HEK293 (cell line): Measurements from ENCODE around the gene VSTM2A.

Experiments used
- CTCF ChIA-PET: fragments of 350-600 bp; formaldehyde crosslinking; extraction: SDS; loops from one replicate; lab custom pipeline; 2021; ENCODE audit warnings: antibody characterized with exemption; lab: Yijun Ruan, JAX
- POLR2A ChIA-PET: fragments of 300-600 bp; formaldehyde crosslinking; extraction: SDS; loops from one replicate; lab custom pipeline; 2020; ENCODE audit warnings: antibody characterized with exemption, inconsistent platforms; lab: Yijun Ruan, JAX
- H3K27ac ChIP-seq: fragments of 200-500 bp; sonication (Bioruptor generic); 2 replicates; pipeline ENCODE4 v1.5.1; 2014; ENCODE audit warnings: low read depth, low read length, control low read depth, inconsistent platforms; ENCODE audit errors: extremely low read depth
- H3K36me3 ChIP-seq, 2 experiments: fragments of 200-500 bp in 1 of 2; sonication (Bioruptor generic) in 1 of 2; 1 replicate in 1 of 2; 2 replicates in 1 of 2; pipeline ENCODE4 v1.5.1; 2014 to 2017; ENCODE audit warnings: inconsistent platforms in 2 of 2, low read length in 2 of 2; ENCODE audit not compliant: control insufficient read depth in 2 of 2, insufficient read depth in 1 of 2
- H3K4me1 ChIP-seq: fragments of 200-500 bp; sonication (Bioruptor generic); 2 replicates; pipeline ENCODE4 v1.5.1; 2014; ENCODE audit warnings: mild to moderate bottlenecking, low read length, inconsistent platforms; ENCODE audit not compliant: control insufficient read depth, insufficient read depth
- H3K4me3 ChIP-seq: 2 replicates; pipeline ENCODE4 v1.5.1; 2011; ENCODE audit warnings: low read depth, mild to moderate bottlenecking, control low read depth, low read length, moderate library complexity
- H3K9me3 ChIP-seq: fragments of 200-500 bp; sonication (Bioruptor generic); 2 replicates; pipeline ENCODE4 v1.5.1; 2014; ENCODE audit warnings: low read depth, low read length, inconsistent platforms; ENCODE audit not compliant: control insufficient read depth, insufficient read depth
- FEZF1 ChIP-seq: fragments of 450-650 bp; formaldehyde crosslinking; IDR thresholded peaks from 2 replicates; pipeline ENCODE4 v1.5.1; 2016; ENCODE audit warnings: missing biosample characterization, missing genetic modification characterization
- HOXA7 ChIP-seq: sonication (generic); formaldehyde crosslinking; IDR thresholded peaks from 2 replicates; pipeline ENCODE4 v1.8.1; 2022; ENCODE audit warnings: missing genetic modification reagents, borderline replicate concordance
- IKZF3 ChIP-seq: fragments of 450-650 bp; IDR thresholded peaks from 2 replicates; pipeline ENCODE4 v1.5.0; 2018; ENCODE audit warnings: missing biosample characterization, mild to moderate bottlenecking, missing genetic modification characterization, moderate library complexity
- PATZ1 ChIP-seq: fragments of 450-650 bp; formaldehyde crosslinking; IDR thresholded peaks from 2 replicates; pipeline ENCODE4 v1.5.1; 2016; ENCODE audit warnings: missing biosample characterization, missing genetic modification characterization
- REST ChIP-seq: fragments of 450-650 bp; formaldehyde crosslinking; IDR thresholded peaks from 2 replicates; pipeline ENCODE4 v1.5.1; 2016; ENCODE audit warnings: missing biosample characterization, missing genetic modification characterization
- ZBTB17 ChIP-seq: fragments of 450-650 bp; formaldehyde crosslinking; IDR thresholded peaks from 2 replicates; pipeline ENCODE4 v1.5.1; 2016; ENCODE audit warnings: missing biosample characterization, missing genetic modification characterization
- ZBTB21 ChIP-seq: fragments of 450-650 bp; formaldehyde crosslinking; IDR thresholded peaks from 2 replicates; pipeline ENCODE4 v1.5.1; 2017; ENCODE audit warnings: missing biosample characterization, missing genetic modification characterization
- ZFP3 ChIP-seq: fragments of 450-650 bp; formaldehyde crosslinking; IDR thresholded peaks from 2 replicates; pipeline ENCODE4 v1.5.1; 2016; ENCODE audit warnings: low read depth, missing biosample characterization, missing genetic modification characterization
- ZNF16 ChIP-seq: fragments of 450-650 bp; formaldehyde crosslinking; IDR thresholded peaks from 2 replicates; pipeline ENCODE4 v1.5.1; 2016; ENCODE audit warnings: low read depth, missing biosample characterization, missing genetic modification characterization
- ZNF221 ChIP-seq: fragments of 450-650 bp; formaldehyde crosslinking; IDR thresholded peaks from 2 replicates; pipeline ENCODE4 v1.5.1; 2017; ENCODE audit warnings: missing biosample characterization, missing genetic modification characterization, borderline replicate concordance
- ZNF324 ChIP-seq: fragments of 450-650 bp; formaldehyde crosslinking; IDR thresholded peaks from 2 replicates; pipeline ENCODE4 v1.5.1; 2016; ENCODE audit warnings: missing biosample characterization, missing genetic modification characterization
- ZNF366 ChIP-seq: fragments of 450-650 bp; formaldehyde crosslinking; conservative IDR thresholded peaks from 2 replicates; pipeline ENCODE4 v1.5.1; 2016; ENCODE audit warnings: missing biosample characterization, missing genetic modification characterization
- ZNF518A ChIP-seq: fragments of 450-650 bp; formaldehyde crosslinking; conservative IDR thresholded peaks from 2 replicates; pipeline ENCODE4 v1.5.1; 2016; ENCODE audit warnings: low read depth, missing biosample characterization, missing genetic modification characterization
- ZNF555 ChIP-seq: fragments of 450-650 bp; formaldehyde crosslinking; conservative IDR thresholded peaks from 2 replicates; pipeline ENCODE4 v1.5.1; 2017; ENCODE audit warnings: missing biosample characterization, mild to moderate bottlenecking, missing genetic modification characterization, inconsistent platforms
- ZNF580 ChIP-seq: fragments of 450-650 bp; formaldehyde crosslinking; IDR thresholded peaks from 2 replicates; pipeline ENCODE4 v1.5.1; 2016; ENCODE audit warnings: missing biosample characterization, missing genetic modification characterization
- ZNF596 ChIP-seq: fragments of 450-650 bp; IDR thresholded peaks from 2 replicates; pipeline ENCODE4 v1.5.0; 2018; ENCODE audit warnings: missing biosample characterization, mild to moderate bottlenecking, missing genetic modification characterization, moderate library complexity
- ZNF660 ChIP-seq: fragments of 450-650 bp; IDR thresholded peaks from 2 replicates; pipeline ENCODE4 v1.5.1; 2018; ENCODE audit warnings: missing biosample characterization, mild to moderate bottlenecking, missing genetic modification characterization
- ZNF704 ChIP-seq: fragments of 450-650 bp; formaldehyde crosslinking; IDR thresholded peaks from 2 replicates; pipeline ENCODE4 v1.5.1; 2016; ENCODE audit warnings: missing biosample characterization, missing genetic modification characterization
- ZNF830 ChIP-seq: fragments of 450-650 bp; IDR thresholded peaks from 2 replicates; pipeline ENCODE4 v1.5.0; 2018; ENCODE audit warnings: missing biosample characterization, missing genetic modification characterization, low read depth, mild to moderate bottlenecking, moderate library complexity
- ZSCAN30 ChIP-seq: fragments of 450-650 bp; IDR thresholded peaks from 2 replicates; pipeline ENCODE4 v1.5.1; 2018; ENCODE audit warnings: missing biosample characterization, mild to moderate bottlenecking, missing genetic modification characterization, moderate library complexity

Gene VSTM2A

GRCh38 chr7:54538122-54538521 is 4.1 kb upstream of the VSTM2A start:
- H3K4me1 ChIP-seq = no peaks in the 10 kb centered on the region
- H3K27ac ChIP-seq = no peak overlapping the region
- TF ChIP-seq ZBTB21 = no peak
- no peak for TF ChIP-seq ZNF366 (tag by site-specific recombination)
- no peak for TF ChIP-seq PATZ1 (tag by site-specific recombination)
- no peak for TF ChIP-seq ZFP3 (tag by site-specific recombination)
- TF ChIP-seq ZNF16 (tag by site-specific recombination) = no peak
- TF ChIP-seq ZNF580 = no peak
- TF ChIP-seq ZNF660 (tag by site-specific recombination) = no peak
- no peak for TF ChIP-seq ZNF324 (tag by site-specific recombination)
- no peak for TF ChIP-seq HOXA7 (CRISPR knock-in tag)
- no peak for TF ChIP-seq IKZF3 (tag by site-specific recombination)
- TF ChIP-seq ZSCAN30 (tag by site-specific recombination) = no peak
- TF ChIP-seq ZNF596 (tag by site-specific recombination) = no peak
- TF ChIP-seq ZNF830 (tag by site-specific recombination) = no peak
- TF ChIP-seq, all 188 proteins: peak for 0
- no peak overlapping the region for H3K4me3 ChIP-seq
- no peaks in the 10 kb centered on the region for H3K36me3 ChIP-seq
- CTCF ChIA-PET = no interaction called here
- no peaks in the 10 kb centered on the region for H3K9me3 ChIP-seq
- POLR2A ChIA-PET = no interaction called here

- Histone ChIP-seq H3K4me3 (no peak overlapping the region), H3K27ac (no peak overlapping the region), H3K9me3 (no peaks in the 10 kb centered on the region), H3K4me1 (no peaks in the 10 kb centered on the region), H3K36me3 (no peaks in the 10 kb centered on the region)
- ChIA-PET POLR2A (no interaction called here), CTCF (no interaction called here)
- TF ChIP-seq FEZF1 (tag by site-specific recombination) = no peak
- TF ChIP-seq REST (tag by site-specific recombination) = peak; percentile 49; the same call in 1 of the 2 replicates
Observed at GRCh38 chr7:54543051-54543488, 895 bp downstream of the VSTM2A start.

- no peak overlapping the region for H3K4me3 ChIP-seq
- TF ChIP-seq ZNF660 (tag by site-specific recombination) (no peak), ZNF518A (tag by site-specific recombination) (no peak), ZNF555 (tag by site-specific recombination) (no peak), ZNF221 (tag by site-specific recombination) (no peak), ZBTB17 (tag by site-specific recombination) (no peak), ZNF704 (no peak)
Observed at GRCh38 chr7:54544149-54544526, 2.0 kb downstream of the VSTM2A start.

More at GRCh38 chr7:54544149-54544526, 2.0 kb downstream of the VSTM2A start:
- POLR2A ChIA-PET = no interaction called here
- H3K9me3 ChIP-seq = no peaks in the 10 kb centered on the region
- H3K27ac ChIP-seq = no peak overlapping the region
- H3K36me3 ChIP-seq = no peaks in the 10 kb centered on the region
- CTCF ChIA-PET = no interaction called here
- no peaks in the 10 kb centered on the region for H3K4me1 ChIP-seq
